HEK293 (cell line): ENCODE data around the gene RHOB.

Experiments
- CTCF ChIA-PET: fragments of 350-600 bp; formaldehyde crosslinking; extraction: SDS; loops from one replicate; lab custom pipeline; 2021; ENCODE audit warnings: antibody characterized with exemption; lab: Yijun Ruan, JAX
- POLR2A ChIA-PET: fragments of 300-600 bp; formaldehyde crosslinking; extraction: SDS; loops from one replicate; lab custom pipeline; 2020; ENCODE audit warnings: antibody characterized with exemption, inconsistent platforms; lab: Yijun Ruan, JAX
- H3K27ac ChIP-seq: fragments of 200-500 bp; sonication (Bioruptor generic); 2 replicates; pipeline ENCODE4 v1.5.1; 2014; ENCODE audit warnings: low read depth, low read length, control low read depth, inconsistent platforms; ENCODE audit errors: extremely low read depth
- H3K36me3 ChIP-seq, 2 experiments: fragments of 200-500 bp in 1 of 2; sonication (Bioruptor generic) in 1 of 2; 1 replicate in 1 of 2; 2 replicates in 1 of 2; pipeline ENCODE4 v1.5.1; 2014 to 2017; ENCODE audit warnings: inconsistent platforms in 2 of 2, low read length in 2 of 2; ENCODE audit not compliant: control insufficient read depth in 2 of 2, insufficient read depth in 1 of 2
- H3K4me1 ChIP-seq: fragments of 200-500 bp; sonication (Bioruptor generic); 2 replicates; pipeline ENCODE4 v1.5.1; 2014; ENCODE audit warnings: mild to moderate bottlenecking, low read length, inconsistent platforms; ENCODE audit not compliant: control insufficient read depth, insufficient read depth
- H3K4me3 ChIP-seq: 2 replicates; pipeline ENCODE4 v1.5.1; 2011; ENCODE audit warnings: low read depth, mild to moderate bottlenecking, control low read depth, low read length, moderate library complexity
- H3K9me3 ChIP-seq: fragments of 200-500 bp; sonication (Bioruptor generic); 2 replicates; pipeline ENCODE4 v1.5.1; 2014; ENCODE audit warnings: low read depth, low read length, inconsistent platforms; ENCODE audit not compliant: control insufficient read depth, insufficient read depth
- ATF2 ChIP-seq: fragments of 450-650 bp; formaldehyde crosslinking; IDR thresholded peaks from 2 replicates; pipeline ENCODE4 v1.5.1; 2016; ENCODE audit warnings: missing biosample characterization, missing genetic modification characterization, low read depth
- BCL11B ChIP-seq: fragments of 450-650 bp; formaldehyde crosslinking; IDR thresholded peaks from 2 replicates; pipeline ENCODE4 v1.5.1; 2016; ENCODE audit warnings: low read depth, missing biosample characterization, missing genetic modification characterization
- FEZF1 ChIP-seq: fragments of 450-650 bp; formaldehyde crosslinking; IDR thresholded peaks from 2 replicates; pipeline ENCODE4 v1.5.1; 2016; ENCODE audit warnings: missing biosample characterization, missing genetic modification characterization
- GFI1B ChIP-seq: fragments of 450-650 bp; formaldehyde crosslinking; IDR thresholded peaks from 2 replicates; pipeline ENCODE4 v1.5.1; 2016; ENCODE audit warnings: missing biosample characterization, missing genetic modification characterization
- GLIS2 ChIP-seq: fragments of 450-650 bp; formaldehyde crosslinking; IDR thresholded peaks from 2 replicates; pipeline ENCODE4 v1.5.1; 2016; ENCODE audit warnings: missing biosample characterization, missing genetic modification characterization
- HOXA7 ChIP-seq: sonication (generic); formaldehyde crosslinking; IDR thresholded peaks from 2 replicates; pipeline ENCODE4 v1.8.1; 2022; ENCODE audit warnings: missing genetic modification reagents, borderline replicate concordance
- HOXD13 ChIP-seq: sonication (generic); formaldehyde crosslinking; IDR thresholded peaks from 2 replicates; pipeline ENCODE4 v1.8.0; 2022; ENCODE audit warnings: missing genetic modification reagents, borderline replicate concordance
- MEIS1 ChIP-seq: sonication (generic); formaldehyde crosslinking; IDR thresholded peaks from 2 replicates; pipeline ENCODE4 v1.8.1; 2022; ENCODE audit warnings: missing genetic modification reagents, mild to moderate bottlenecking, borderline replicate concordance
- OVOL3 ChIP-seq: fragments of 450-650 bp; formaldehyde crosslinking; IDR thresholded peaks from 2 replicates; pipeline ENCODE4 v1.5.1; 2016; ENCODE audit warnings: missing biosample characterization, missing genetic modification characterization
- SETDB1 ChIP-seq: IDR thresholded peaks from one replicate; pipeline ENCODE4 v1.6.1; 2017; ENCODE audit warnings: mild to moderate bottlenecking, low read length, moderate library complexity, mixed read lengths; ENCODE audit not compliant: insufficient read length
- SP3 ChIP-seq: fragments of 450-650 bp; formaldehyde crosslinking; IDR thresholded peaks from 2 replicates; pipeline ENCODE4 v1.5.1; 2016; ENCODE audit warnings: missing biosample characterization, missing genetic modification characterization
- ZFP37 ChIP-seq: fragments of 450-650 bp; formaldehyde crosslinking; IDR thresholded peaks from 2 replicates; pipeline ENCODE4 v1.5.1; 2016; ENCODE audit warnings: missing biosample characterization, missing genetic modification characterization
- ZNF19 ChIP-seq: fragments of 450-650 bp; formaldehyde crosslinking; IDR thresholded peaks from 2 replicates; pipeline ENCODE4; 2016; ENCODE audit warnings: missing biosample characterization, missing genetic modification characterization, low read depth
- ZNF223 ChIP-seq: fragments of 450-650 bp; formaldehyde crosslinking; IDR thresholded peaks from 2 replicates; pipeline ENCODE4 v1.5.1; 2016; ENCODE audit warnings: missing biosample characterization, missing genetic modification characterization
- ZNF510 ChIP-seq: fragments of 450-650 bp; formaldehyde crosslinking; IDR thresholded peaks from 2 replicates; pipeline ENCODE4 v1.5.1; 2018; ENCODE audit warnings: mild to moderate bottlenecking, missing genetic modification characterization, missing biosample characterization; ENCODE audit not compliant: insufficient replicate concordance
- ZNF621 ChIP-seq: fragments of 450-650 bp; formaldehyde crosslinking; IDR thresholded peaks from 2 replicates; pipeline ENCODE4 v1.5.1; 2017; ENCODE audit warnings: missing biosample characterization, missing genetic modification characterization
- ZNF629 ChIP-seq: fragments of 450-650 bp; formaldehyde crosslinking; IDR thresholded peaks from 2 replicates; pipeline ENCODE4 v1.5.1; 2017; ENCODE audit warnings: missing biosample characterization, missing genetic modification characterization
- ZNF791 ChIP-seq: fragments of 450-650 bp; formaldehyde crosslinking; IDR thresholded peaks from 2 replicates; pipeline ENCODE4 v1.5.1; 2016; ENCODE audit warnings: missing biosample characterization, missing genetic modification characterization

RHOB gene

GRCh38 chr2:20465716-20466394, 19.0 kb downstream of the RHOB start (continued):
- no peak for TF ChIP-seq SP3
- no peak for TF ChIP-seq ZNF223 (tag by site-specific recombination)
- TF ChIP-seq FEZF1 (tag by site-specific recombination): no peak

- CTCF ChIA-PET: interaction anchor here (0.8 to 1.4 kb wide), 3 partner anchors 89 to 167 kb away, joined by 3 to 4 read pairs (median 3); no protein-coding TSS in a partner anchor
- Histone ChIP-seq H3K27ac (no peak overlapping the region), H3K4me3 (no peak overlapping the region), H3K36me3 (no peaks in the 10 kb centered on the region), H3K4me1 (no peaks in the 10 kb centered on the region; the same call in 1 of the 2 replicates), H3K9me3 (no peaks in the 10 kb centered on the region)
- TF ChIP-seq OVOL3 (tag by site-specific recombination) (no peak), ZNF621 (tag by site-specific recombination) (no peak), GFI1B (tag by site-specific recombination) (no peak), BCL11B (tag by site-specific recombination) (no peak), HOXD13 (CRISPR knock-in tag) (no peak), ZNF629 (tag by site-specific recombination) (no peak), ZFP37 (tag by site-specific recombination) (no peak), ZNF19 (no peak), ZNF510 (tag by site-specific recombination) (no peak), MEIS1 (no peak)
- POLR2A ChIA-PET: interaction anchor here (0.6 to 4.0 kb wide), 2 partner anchors 20 to 91 kb away, joined by 4 to 39 read pairs; partner anchors contain the start of gene RHOB
Observed at GRCh38 chr2:20467789-20468548, 21.1 kb downstream of the RHOB start.

DNA sequence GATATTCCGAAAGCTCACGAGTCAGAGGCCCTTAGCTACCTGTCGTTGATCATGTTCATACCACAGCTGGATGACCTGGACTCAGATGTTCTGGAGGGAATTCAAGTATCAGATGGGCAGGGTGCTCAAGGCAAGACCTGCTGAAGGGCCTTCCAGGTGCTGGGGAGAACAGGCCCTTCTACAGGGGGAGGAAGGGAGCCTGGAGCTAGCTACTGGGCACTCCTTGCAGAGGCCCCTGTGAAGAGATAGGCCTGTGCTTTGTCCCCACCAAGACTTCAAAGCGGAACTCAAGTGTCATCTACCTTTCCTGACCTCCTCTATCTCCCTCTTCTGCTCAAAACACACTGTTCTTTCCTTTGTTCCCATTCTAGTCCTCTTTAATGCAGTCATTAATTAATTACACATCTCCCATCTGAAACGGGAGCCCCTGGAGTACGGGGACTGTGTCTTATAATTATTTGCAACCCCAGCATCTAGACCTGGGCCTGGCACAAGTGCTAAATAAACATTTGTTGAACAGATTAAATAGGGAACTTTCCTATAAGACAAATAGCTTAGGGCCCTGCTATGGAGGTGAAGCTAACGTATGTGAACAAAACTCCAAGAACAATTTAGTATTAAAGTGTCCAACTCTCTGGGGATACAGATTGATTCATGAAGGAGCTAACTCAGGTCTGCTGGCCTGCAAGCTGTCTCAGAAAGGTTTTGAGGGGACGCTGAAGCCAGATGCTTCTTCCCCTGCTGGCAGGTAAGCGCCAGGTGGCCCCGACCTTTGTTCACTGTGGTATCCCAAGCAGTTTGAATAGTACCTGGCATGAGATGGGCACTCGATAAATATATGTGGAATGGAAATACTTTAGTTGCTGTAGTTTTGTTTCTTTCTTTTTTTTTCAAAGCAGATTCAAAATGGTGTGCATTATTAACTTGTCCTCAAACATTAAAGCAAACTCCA, 22.0 kb downstream of the RHOB start:
- Histone ChIP-seq H3K4me1 (no peaks in the 10 kb centered on the region; the same call in 1 of the 2 replicates), H3K36me3 (no peaks in the 10 kb centered on the region), H3K9me3 (no peaks in the 10 kb centered on the region), H3K27ac (no peak overlapping the region), H3K4me3 (no peak overlapping the region)
- CTCF ChIA-PET: interaction anchor here (0.7 to 1.4 kb wide), 2 partner anchors 16 to 166 kb away, joined by 3 read pairs; no protein-coding TSS in a partner anchor
- POLR2A ChIA-PET: interaction anchor here (0.6 to 4.0 kb wide), 2 partner anchors 21 to 92 kb away, joined by 4 to 39 read pairs; partner anchors contain the start of gene RHOB
- TF ChIP-seq ZNF791 (tag by site-specific recombination) (no peak), GLIS2 (tag by site-specific recombination) (no peak), SETDB1 (no peak), ATF2 (tag by site-specific recombination) (no peak), HOXA7 (CRISPR knock-in tag) (no peak)
